ENCODE results near the gene AAMDC. TPM values are rescaled to one million over a fixed set of nuclear protein-coding genes. Genes with fewer than 3 reads are reported as not detected.

The AAMDC gene
- total and polyA plus RNA-seq, 2 of the 13 experiments (the other 11 are each of a cell fraction or from before 2014, with no cell fraction given), result 18.1 to 35.6 TPM

- TF ChIP-seq ZNF768 (CRISPR knock-in tag; IDR thresholded peaks at IDR 0.05), result peak; percentile 52; the same call in 1 of the 2 replicates
- TF ChIP-seq KAT2B (IDR thresholded peaks at IDR 0.05; ENCODE audit: borderline replicate concordance, low read depth, low read length), result no peak
- TF ChIP-seq ASH2L (IDR thresholded peaks at IDR 0.05; ENCODE audit: insufficient read length, low read depth, low read length), result peak; percentile 74
- TF ChIP-seq PBX3 (CRISPR knock-in tag; IDR thresholded peaks at IDR 0.05; ENCODE audit: borderline replicate concordance), result no peak
- 0 out of 2 replicates have a peak, but pooled peaks have one; percentile 13 for TF ChIP-seq ZHX2 (IDR thresholded peaks at IDR 0.05; ENCODE audit: low read depth)
- no peak for TF ChIP-seq ZHX2 (CRISPR knock-in tag; IDR thresholded peaks at IDR 0.05; ENCODE audit: borderline replicate concordance)
- no peak; the same call in none of the 2 replicates for TF ChIP-seq TGIF2 (CRISPR knock-in tag; IDR thresholded peaks at IDR 0.05)
- no peak; the same call in 1 of the 2 replicates for TF ChIP-seq DZIP1 (CRISPR knock-in tag; IDR thresholded peaks at IDR 0.05)
- TF ChIP-seq ZNF205 (CRISPR knock-in tag; IDR thresholded peaks at IDR 0.05), result no peak
- TF ChIP-seq ZNF280B (CRISPR knock-in tag; IDR thresholded peaks at IDR 0.05; ENCODE audit: borderline replicate concordance), result no peak; the same call in 1 of the 2 replicates
- TF ChIP-seq ZNF775 (CRISPR knock-in tag; IDR thresholded peaks at IDR 0.05; ENCODE audit: borderline replicate concordance), result no peak
- no peak; the same call in 1 of the 2 replicates for TF ChIP-seq ZNF414 (CRISPR knock-in tag; IDR thresholded peaks at IDR 0.05)
- no peak for TF ChIP-seq ELK4 (CRISPR knock-in tag; IDR thresholded peaks at IDR 0.05; ENCODE audit: borderline replicate concordance)
- TF ChIP-seq ZNF343 (CRISPR knock-in tag; IDR thresholded peaks at IDR 0.05), result no peak
Observed at GRCh38 chr11:77820565-77821348, at the start of gene AAMDC, which contains the start of gene RSF1 (continued).
